Keratinocyte (primary cell): Measurements from ENCODE around the gene MOV10L1.
"Not testable (repeated sequence)": the region's sequence is repeated elsewhere in the genome, so short reads cannot be mapped to it uniquely, and the experiment has no call there.

Experiments
- CTCF ChIP-seq, 3 experiments: IDR thresholded peaks in 1 of 3; conservative IDR thresholded peaks in 1 of 3; optimal IDR thresholded peaks in 1 of 3; 2 replicates in 2 of 3; 3 replicates in 1 of 3; pipeline versions ENCODE3 to v1.5.1; 2011; ENCODE audit warnings: low read length in 3 of 3, mild to moderate bottlenecking in 3 of 3, moderate library complexity in 2 of 3, control low read depth in 1 of 3, inconsistent platforms in 1 of 3; ENCODE audit not compliant: insufficient read depth in 2 of 3; ENCODE audit errors: extremely low read depth in 1 of 3
- EZH2 ChIP-seq: IDR thresholded peaks from one replicate; pipeline ENCODE4 v1.6.1; 2012; ENCODE audit warnings: inconsistent platforms, mild to moderate bottlenecking, low read length, moderate library complexity

GRCh38 chr22:50147258-50148165 lies 57.7 kb downstream of the MOV10L1 start:
- not testable (repeated sequence) for TF ChIP-seq CTCF (optimal IDR thresholded peaks at IDR 0.05 in 1 of 3, IDR thresholded peaks at IDR 0.05 in 1 of 3, conservative IDR thresholded peaks at IDR 0.05 in 1 of 3; ENCODE audit: extremely low read depth in 1 of 3, insufficient read depth in 2 of 3, low read length in 3 of 3); EZH2
